Thyroid gland (tissue), 4 donors: ENCODE data around the gene PCIF1.

ENCODE experiments used
- POLR2A ChIP-seq, 2 donors: fragments of 450-650 bp; IDR thresholded peaks; one replicate each; pipeline ENCODE4 v1.6.1; 2017; ENCODE audit warnings: antibody characterized with exemption in 2 of 2, mild to moderate bottlenecking in 2 of 2, moderate library complexity in 1 of 2
- TF ChIP-seq, protein P1 (sequence below), 6 experiments: fragments of 200-600 bp in 3 of 6; fragments of 450-650 bp in 3 of 6; sonication (generic) in 3 of 6; IDR thresholded peaks; one replicate each; pipeline ENCODE4 v1.5.1; 2016 to 2019; ENCODE audit warnings: antibody characterized with exemption in 6 of 6, mild to moderate bottlenecking in 2 of 6, inconsistent platforms in 1 of 6, moderate library complexity in 1 of 6

DNA sequence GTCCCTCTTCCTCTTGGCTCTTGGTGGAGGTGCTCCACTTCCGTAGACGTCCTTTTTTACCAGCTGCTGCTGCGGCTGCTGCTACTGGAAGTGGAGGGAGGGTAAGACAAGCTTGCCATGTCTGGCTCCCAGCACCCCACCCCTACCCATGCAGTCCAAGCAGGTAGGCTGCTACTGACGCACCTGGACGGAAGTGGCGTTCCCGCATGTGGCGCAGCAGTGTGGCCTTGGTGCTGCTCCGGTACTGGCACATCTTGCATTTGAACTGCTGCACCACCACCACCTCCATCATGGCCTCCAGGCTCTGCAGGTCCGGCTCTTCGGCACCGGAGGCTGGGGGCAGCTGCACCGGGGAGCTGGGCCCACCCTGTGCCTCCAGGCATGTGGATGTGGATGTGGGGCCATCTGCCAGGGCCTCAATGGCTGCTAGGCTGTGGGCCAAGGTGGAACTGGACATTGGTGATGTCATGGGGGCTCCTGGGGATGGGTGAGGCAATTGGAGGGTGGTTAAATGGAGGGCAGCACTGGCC lies 33.1 kb downstream of the PCIF1 start:
- TF ChIP-seq POLR2A (IDR thresholded peaks at IDR 0.05) = no peak
- TF ChIP-seq, protein P1, sequence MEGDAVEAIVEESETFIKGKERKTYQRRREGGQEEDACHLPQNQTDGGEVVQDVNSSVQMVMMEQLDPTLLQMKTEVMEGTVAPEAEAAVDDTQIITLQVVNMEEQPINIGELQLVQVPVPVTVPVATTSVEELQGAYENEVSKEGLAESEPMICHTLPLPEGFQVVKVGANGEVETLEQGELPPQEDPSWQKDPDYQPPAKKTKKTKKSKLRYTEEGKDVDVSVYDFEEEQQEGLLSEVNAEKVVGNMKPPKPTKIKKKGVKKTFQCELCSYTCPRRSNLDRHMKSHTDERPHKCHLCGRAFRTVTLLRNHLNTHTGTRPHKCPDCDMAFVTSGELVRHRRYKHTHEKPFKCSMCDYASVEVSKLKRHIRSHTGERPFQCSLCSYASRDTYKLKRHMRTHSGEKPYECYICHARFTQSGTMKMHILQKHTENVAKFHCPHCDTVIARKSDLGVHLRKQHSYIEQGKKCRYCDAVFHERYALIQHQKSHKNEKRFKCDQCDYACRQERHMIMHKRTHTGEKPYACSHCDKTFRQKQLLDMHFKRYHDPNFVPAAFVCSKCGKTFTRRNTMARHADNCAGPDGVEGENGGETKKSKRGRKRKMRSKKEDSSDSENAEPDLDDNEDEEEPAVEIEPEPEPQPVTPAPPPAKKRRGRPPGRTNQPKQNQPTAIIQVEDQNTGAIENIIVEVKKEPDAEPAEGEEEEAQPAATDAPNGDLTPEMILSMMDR (IDR thresholded peaks at IDR 0.05) = no peak
